Measurements from ENCODE around the gene TNRC6C. TPM values are rescaled to one million over a fixed set of nuclear protein-coding genes. Genes with fewer than 3 reads are reported as not detected.

The TNRC6C gene
- total and polyA plus RNA-seq, 2 of the 13 experiments (the other 11 are each of a cell fraction or from before 2014, with no cell fraction given) = 0.66 to 4.9 TPM

DNA sequence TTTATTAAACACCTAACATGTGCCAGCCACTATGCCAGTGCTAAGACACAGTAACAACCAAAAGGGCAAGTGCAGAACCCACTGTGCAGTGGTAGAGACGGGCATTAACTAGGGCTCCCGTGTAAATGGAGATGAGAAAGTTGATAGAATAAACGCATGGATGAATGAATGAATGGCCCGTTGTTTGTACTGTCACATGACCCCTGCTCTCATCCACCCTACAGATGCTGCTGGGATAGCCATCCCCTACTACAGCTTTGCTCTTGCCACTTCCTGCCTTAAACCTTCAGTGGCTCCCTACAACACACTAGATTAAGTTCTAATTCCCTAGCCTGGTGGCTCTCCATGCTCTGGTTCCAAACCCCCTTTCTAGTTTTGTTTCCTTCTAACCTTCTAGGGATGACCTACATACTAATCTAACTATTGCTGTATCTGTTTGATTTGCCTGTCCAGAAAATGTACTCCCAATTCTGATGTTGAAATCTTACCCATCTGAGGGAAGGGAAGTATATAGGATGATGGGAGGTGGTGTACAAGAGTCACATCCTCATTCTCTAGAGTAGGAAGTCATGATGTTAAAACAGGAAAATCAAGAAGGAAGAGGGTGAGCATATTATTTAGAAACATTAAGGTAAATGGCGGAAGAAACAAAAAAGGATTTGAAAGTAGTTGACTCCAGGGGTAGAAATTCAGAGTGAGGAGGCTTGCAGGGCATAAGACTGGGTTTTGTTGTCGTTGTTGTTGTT, 11.4 kb upstream of the TNRC6C start:
- CTCF ChIA-PET (ENCODE audit: low intra/inter-chr PET ratio, low total read pairs) = no interaction called here
- Histone ChIP-seq H3K27me3 (ENCODE audit: control insufficient read depth in 1 of 2, insufficient read depth in 2 of 2, low read length in 2 of 2) (peaks cover 1 to 50% of the 10 kb centered on the region in 2 experiments), H2AFZ (ENCODE audit: low read length) (no peak overlapping the region), H3K79me2 (ENCODE audit: insufficient read depth, low read length) (no peaks in the 10 kb centered on the region), H3K4me3 (replicated peaks in 1 of 3; ENCODE audit: insufficient read depth in 1 of 3, low read depth in 2 of 3, low read length in 3 of 3) (no peak overlapping the region), H3K36me3 (replicated peaks in 1 of 2; ENCODE audit: control insufficient read depth in 1 of 2, insufficient read depth in 2 of 2, low read length in 2 of 2) (no peaks in the 10 kb centered on the region), H4K20me1 (ENCODE audit: insufficient read depth, low read length) (no peaks in the 10 kb centered on the region), H3K4me2 (ENCODE audit: low read depth, low read length) (no peak overlapping the region), H3K9ac (ENCODE audit: insufficient read depth, low read depth, low read length) (no peak overlapping the region), H3K9me3 (ENCODE audit: low read length) (no peaks in the 10 kb centered on the region), H3K27ac (ENCODE audit: extremely low read length, insufficient read depth, low read length) (no peak overlapping the region), H3K4me1 (ENCODE audit: insufficient read depth, low read length) (peaks cover 17% of the 10 kb centered on the region)
- no TSS peak for BruUV-seq (replicated peaks)
- POLR2A ChIA-PET = no interaction called here
- DNase-seq (ENCODE audit: low spot score) (no peak), FAIRE-seq (no peak), ATAC-seq (no peak)
- in situ Hi-C loops (cut with HindIII; ENCODE audit: extremely low pct_ligation_motif_present, low pct_unique_long_range_greater_than_20kb) = no loop called here
- intact Hi-C loops (cut with micrococcal nuclease; ENCODE audit: unreplicated experiment) = no loop called here
- TF ChIP-seq MXD1 (CRISPR knock-in tag; IDR thresholded peaks at IDR 0.05) (no peak), MTA1 (CRISPR knock-in tag; IDR thresholded peaks at IDR 0.05; ENCODE audit: borderline replicate concordance) (no peak), NAIF1 (CRISPR knock-in tag; IDR thresholded peaks at IDR 0.05; ENCODE audit: borderline replicate concordance) (no peak)
- TF ChIP-seq, protein P1, sequence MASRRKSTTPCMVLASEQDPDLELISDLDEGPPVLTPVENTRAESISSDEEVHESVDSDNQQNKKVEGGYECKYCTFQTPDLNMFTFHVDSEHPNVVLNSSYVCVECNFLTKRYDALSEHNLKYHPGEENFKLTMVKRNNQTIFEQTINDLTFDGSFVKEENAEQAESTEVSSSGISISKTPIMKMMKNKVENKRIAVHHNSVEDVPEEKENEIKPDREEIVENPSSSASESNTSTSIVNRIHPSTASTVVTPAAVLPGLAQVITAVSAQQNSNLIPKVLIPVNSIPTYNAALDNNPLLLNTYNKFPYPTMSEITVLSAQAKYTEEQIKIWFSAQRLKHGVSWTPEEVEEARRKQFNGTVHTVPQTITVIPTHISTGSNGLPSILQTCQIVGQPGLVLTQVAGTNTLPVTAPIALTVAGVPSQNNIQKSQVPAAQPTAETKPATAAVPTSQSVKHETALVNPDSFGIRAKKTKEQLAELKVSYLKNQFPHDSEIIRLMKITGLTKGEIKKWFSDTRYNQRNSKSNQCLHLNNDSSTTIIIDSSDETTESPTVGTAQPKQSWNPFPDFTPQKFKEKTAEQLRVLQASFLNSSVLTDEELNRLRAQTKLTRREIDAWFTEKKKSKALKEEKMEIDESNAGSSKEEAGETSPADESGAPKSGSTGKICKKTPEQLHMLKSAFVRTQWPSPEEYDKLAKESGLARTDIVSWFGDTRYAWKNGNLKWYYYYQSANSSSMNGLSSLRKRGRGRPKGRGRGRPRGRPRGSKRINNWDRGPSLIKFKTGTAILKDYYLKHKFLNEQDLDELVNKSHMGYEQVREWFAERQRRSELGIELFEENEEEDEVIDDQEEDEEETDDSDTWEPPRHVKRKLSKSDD (CRISPR knock-in tag; IDR thresholded peaks at IDR 0.05; ENCODE audit: low read depth) = no peak
- 32% methylated on average over 6 of the region's 6 CpGs for WGBS (ENCODE audit: low lambda C conversion rate)
